H4 (cell line): ENCODE measurements around the gene NDUFA9. TPM values are rescaled to one million over a fixed set of nuclear protein-coding genes. Genes with fewer than 3 reads are reported as not detected.

Experiments
- DNase-seq: peaks from one replicate; pipeline ENCODE4 v3.0.0-alpha.2; 2015; ENCODE audit warnings: low spot score
- total RNA-seq: library from RNA; depleted of rRNA; stranded (reverse); fragments of >200 nt; shearing (Covaris generic); gene quantifications from 2 replicates; pipeline ENCODE4 v1.2.3, GENCODE V29; 2014; rRNA removed

NDUFA9 gene
- total RNA-seq: 169 and 181 TPM in 2 replicates

DNA sequence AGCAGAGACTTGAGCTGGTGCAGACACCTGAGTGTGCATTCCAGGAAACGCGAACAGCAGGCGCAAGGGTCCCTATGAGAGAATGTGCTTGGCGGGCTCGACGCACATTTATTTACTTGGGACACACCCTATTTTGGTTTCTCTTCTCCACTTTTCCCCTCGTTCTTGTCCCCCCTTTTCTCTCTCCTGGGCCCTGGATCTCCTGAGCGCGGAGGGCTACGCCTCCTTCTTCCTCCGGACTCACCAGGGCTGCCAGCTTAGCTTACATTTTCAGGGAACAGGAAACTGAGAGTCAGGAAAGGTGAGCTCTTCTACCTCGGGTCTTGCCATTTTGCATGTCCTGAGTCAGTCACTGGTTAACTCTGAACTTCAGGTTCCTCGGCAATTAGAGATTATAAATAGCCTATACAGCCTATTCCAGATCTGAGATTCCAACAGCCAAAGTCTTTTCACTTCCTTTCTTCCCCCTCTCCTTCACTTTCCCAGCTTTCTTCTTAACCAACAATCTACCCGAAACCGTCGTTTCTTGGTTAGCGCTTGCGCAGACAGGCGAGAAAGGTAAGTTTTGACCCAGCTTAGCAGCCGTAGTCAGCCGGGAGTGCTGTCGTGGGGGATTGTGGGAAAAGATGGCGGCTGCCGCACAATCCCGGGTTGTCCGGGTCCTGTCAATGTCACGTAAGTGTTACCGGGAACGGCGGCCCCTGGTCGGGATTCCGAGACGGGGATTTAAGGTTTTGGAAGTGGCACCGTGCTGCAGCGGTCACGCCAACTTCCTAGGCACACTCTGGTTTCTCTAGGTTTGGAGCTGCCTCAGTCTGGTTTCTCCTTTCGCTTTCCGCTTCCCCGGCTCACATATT is at the start of gene NDUFA9, which contains the start of gene AKAP3:
TSS of gene NDUFA9 (plus strand) at position 614 of the 857 bp plus-strand sequence. CDS start at position 627, 13 bp downstream.
TSS of gene AKAP3 (minus strand) at position 551 of the 857 bp plus-strand sequence. CDS start 10,855 bp downstream, outside the sequence.
- DNase-seq: peak; percentile 81

DNA sequence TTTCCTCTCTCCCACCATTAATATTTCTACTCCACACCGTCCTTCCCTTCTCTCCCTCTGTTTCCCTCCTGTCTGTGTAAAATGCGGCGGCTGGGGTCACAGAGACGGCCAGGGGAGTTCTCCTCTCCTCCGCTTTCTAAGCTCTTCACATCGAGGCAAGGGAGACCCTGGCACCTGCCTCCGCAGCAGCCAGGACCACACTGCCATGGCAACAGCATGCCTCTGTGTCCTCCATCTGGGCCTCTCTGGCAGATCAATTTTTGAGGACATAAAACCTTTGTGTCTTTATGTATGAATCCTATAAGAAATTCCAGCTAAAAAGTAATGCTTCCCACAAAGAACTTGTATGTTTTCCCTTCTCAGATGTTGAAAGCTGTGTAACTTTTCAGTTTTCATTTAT is 45.5 kb upstream of the NDUFA9 start:
- DNase-seq: no peak

DNA sequence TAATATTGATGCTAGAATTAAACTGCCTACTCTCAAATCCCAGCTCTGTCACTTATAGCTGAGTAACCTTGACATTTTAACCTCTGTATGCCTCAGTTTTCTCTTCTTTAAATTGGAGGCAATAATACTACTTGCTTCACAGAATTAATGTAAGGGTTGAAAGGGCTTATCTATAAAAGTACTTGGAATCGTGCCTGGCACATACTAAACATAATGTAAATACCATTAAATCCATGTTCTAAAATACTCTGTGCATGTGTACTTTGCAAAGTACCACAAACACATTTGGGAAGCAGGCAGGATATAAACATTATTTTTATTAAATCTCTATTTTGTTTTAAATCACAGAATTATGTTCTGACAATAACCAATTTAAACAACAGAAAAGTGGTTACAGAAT is 45.0 kb upstream of the NDUFA9 start:
- DNase-seq: no peak

DNA sequence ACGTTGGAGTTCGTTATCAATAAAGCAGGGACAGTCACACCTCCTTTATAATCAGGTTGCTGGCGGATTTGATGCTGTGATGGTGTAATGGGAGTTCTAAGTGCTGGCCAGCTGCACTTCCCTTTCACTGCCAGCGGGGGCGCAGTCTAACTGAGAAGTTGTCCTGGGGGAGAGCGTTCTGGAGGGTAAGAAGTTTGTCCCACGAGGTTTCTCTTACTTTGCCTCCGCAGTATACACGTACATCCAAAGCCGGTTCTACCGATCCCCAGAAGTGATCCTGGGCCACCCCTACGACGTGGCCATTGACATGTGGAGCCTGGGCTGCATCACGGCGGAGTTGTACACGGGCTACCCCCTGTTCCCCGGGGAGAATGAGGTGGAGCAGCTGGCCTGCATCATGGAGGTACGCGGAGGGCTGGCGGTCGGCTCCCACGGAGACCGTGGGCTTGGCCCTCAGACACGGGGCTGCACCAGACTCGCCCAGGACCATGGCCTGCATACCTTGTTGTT is 44.2 kb upstream of the NDUFA9 start:
- peak; percentile 88 for DNase-seq

DNA sequence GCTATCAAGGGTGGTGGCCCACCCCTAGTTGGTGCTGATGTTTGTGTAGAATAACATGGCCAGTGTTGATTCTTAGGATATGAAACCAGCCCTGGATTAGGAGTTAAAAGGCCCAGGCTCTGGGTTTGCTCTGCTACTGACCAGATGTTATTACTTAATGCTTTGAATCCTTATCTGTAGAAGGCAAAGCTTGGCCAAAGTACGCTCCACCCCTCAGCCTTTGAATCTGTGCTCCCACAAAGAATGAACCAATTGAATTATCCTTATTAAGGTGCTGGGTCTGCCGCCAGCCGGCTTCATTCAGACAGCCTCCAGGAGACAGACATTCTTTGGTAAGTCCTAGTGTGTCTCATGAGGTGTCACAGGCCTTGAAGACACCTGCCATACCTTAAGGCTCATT is 41.9 kb upstream of the NDUFA9 start:
- no peak for DNase-seq

DNA sequence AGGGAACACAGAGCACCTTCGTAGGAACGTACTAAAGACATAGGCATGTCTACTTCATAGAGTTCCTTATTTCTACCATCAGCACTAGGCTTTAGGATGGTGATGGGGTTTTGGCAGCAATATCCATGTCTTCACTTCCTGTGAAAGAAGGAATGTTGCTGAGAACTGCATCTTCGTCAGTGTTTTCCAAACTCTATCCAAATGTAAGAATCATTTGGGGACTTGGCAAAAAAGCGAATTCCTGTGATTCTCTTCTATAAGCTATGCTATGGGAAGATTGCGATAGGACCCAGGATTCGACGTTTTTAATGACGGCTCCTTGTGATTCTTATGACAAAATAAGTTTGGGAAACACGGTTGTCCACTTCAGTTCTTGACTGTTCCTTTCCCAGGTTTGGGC is 39.8 kb upstream of the NDUFA9 start:
- no peak for DNase-seq

DNA sequence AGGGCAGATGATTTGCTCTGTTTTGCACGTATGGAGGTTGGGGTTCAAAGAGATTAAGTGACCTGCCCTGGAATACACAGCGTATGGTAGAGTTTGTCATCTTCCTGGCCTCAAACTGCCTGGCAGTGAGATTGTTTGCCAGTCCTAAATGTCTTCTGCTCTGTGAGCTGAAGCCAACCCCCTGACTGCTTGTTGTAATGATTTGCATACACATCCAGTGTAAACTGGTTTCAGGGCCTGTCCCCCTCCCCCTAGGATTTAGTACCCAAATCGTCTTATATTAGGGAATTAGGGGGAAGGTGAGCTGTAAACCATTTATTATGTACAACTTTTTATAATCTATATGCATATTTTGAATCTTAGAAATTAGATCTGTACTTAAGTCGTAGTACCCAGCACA is 38.4 kb upstream of the NDUFA9 start:
- DNase-seq: no peak

DNA sequence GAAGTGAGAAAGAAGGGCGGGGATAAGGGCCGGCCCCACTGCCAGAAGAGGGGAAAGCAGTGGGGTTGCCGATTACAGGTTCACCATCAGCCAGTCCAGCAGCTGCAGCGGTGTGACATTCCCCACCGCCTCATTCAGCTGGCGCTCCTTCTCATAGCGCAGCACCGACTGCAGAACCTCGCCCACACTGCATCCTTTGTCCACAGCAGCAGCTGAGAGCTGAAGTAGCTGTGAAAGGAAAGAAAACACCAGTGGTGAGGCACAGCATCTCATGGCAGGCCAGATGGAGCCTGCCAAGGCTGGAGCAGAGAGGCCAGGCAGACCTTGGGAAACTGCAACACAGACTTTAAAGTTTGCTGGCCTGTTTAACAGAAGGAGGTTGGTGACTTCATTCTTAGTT is 33.2 kb upstream of the NDUFA9 start:
- DNase-seq: no peak

DNA sequence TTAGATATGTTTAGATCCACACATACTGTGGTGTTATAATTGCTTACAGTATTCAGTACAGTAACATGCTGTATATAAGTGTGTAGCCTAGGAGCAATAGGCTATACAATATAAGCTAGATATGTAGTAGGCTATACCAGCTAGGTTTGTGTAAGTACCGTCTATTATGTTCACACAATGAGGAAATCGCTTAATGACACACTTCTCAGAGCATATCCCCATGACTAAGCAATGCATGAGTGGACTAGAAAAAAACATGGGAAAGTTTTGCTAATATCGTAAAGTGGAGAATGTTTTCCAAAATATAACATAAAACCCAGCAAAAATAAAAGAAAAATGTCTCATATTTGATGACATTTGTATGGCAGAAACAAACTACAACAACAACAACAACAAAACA is 27.4 kb upstream of the NDUFA9 start:
- no peak for DNase-seq

DNA sequence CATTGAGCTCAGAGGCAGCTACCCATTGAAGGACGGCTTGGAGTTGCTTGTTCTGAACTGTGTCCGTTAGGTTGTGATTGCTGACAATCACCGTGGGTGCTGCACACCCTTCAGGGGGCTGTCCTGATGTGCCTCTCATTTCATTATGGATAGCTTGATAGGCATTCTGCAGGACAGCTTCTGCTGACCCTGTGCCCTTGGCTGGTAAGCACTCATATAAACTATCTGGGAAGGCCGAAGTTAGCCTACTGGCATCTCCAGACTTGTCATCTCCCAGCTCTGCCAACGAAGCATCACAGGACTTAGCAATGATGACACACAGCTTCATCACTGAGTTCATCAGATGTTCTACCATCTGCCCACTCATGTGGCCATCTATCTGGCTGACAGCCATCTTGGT is 22.4 kb upstream of the NDUFA9 start:
- no peak for DNase-seq

DNA sequence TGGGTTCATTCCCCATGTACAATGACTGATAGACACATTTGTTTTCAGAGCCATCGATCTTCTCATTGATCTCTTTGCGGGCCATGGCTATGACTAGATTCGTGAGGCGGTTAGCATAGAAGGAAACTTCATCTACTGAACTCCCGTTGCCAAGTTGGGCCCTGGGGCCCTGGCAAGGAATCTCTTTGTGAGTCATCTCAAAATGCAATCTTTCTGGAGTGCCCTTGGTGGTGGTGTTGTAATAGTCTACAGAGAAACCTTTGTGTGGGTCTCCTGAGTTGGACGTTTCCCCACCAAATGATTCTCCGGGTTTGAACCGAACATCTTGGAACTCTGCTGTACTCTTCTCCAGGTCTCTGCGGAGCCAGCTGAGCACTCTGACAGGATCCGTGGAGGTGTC is 20.5 kb upstream of the NDUFA9 start:
- DNase-seq: no peak

DNA sequence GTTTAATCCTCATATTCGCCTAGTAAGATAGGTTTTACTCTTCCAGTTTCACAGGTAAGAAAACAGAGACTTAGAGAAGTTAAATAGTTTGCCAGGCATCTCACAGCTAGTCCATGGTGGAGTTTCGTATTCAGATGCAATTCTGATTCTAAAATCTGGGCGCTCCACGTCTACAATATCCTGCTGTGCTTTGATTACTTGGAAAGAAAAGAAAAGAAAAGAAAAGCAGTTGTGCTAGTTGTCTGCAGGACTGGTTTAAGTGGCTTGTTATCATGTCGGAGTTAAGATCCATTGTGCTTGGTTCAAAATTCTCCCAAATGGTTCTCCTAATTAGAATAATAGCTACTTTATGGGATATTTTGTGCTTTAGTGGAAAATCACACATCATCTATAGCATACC is 18.7 kb upstream of the NDUFA9 start:
- no peak for DNase-seq

DNA sequence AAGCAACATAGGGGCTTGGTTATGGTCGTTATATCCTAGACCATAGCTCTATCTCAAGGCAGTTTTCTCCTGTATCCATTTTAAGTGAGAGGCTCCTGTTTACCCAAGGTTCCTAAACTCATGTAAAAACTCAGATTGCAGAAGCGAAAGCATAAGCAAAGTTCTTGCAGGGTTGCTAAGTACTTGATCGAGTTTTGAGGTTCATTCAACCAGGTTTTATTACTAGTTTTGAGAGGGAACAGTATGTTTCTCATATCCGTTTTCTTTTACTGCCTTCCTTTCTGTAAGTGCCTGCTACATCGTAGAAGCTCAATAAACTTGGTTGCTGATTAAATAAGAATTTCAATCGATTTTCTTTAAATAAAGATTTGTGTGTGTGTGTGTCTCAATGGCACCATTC is 5.2 kb upstream of the NDUFA9 start:
- DNase-seq: no peak

DNA sequence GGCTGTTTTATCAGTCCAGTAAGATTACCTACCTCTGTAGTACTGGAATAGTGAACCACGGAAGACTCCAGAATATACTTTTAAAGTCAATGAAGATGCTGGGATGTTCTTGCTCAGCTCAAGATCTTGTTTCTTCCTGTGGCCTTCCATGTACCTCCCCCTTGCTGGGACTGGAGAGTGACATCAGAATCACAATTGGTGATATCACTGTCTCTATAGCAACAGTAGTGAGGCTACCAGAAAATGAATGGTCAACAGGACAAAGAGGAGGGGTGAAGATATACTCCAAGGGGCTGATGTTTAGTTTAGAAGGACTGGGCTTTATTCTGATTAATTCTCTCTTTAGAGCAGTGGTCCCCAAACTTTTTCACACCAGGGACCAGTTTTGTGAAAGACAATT is 3.9 kb upstream of the NDUFA9 start:
- no peak for DNase-seq

DNA sequence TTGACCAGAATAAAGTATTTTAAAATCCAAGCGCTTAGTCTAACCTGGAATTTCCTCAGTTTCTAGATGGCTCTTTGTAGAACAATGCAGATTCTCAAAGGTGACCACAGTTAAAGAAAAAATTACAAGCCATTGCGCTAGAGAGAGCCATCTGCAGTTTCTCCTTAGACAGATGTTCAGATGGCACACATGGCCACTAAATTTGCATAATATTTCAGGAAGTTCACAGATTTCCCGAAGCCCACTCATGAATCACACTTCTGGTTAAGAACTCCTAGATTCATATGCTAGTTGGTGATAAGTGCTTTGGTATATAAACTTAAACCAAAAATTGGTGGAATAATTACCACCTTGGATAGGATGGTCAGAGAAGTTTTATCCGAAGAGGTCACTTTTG is 812 bp upstream of the NDUFA9 start:
- DNase-seq: no peak

DNA sequence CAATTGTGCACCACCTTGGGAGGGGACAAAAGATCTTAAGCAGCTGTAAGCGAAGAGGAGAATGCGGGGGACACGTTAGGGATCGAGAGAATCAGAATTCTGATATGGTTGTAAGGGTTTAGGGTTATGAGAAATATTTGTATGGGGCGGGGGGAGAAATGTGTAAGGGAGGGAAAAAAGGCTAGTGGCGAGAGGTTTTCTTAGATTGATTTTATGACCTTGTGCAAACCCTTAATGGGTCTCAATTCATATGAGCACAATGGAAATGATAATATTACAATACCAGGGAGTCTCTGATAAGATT is 396 bp downstream of the NDUFA9 start:
- no peak for DNase-seq

DNA sequence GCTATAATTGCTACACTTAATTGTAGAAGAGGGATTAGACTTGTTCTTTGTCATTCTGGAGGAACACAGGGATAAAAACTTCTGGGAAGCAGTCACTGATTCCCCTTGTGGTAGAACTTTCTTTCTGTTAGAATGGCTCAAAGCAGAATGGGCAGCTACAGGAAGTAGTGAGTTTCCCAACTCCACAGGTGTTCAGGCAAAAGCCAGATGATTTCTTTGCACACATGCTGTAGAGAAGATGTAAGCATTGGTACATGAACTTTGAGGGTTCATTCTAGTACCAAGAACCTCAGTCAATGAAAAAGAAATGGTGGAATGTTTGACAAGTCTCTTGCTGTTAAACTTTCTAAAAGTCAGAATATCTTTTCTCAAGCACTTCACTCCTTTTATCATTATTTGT is 4.3 kb downstream of the NDUFA9 start:
- no peak for DNase-seq

DNA sequence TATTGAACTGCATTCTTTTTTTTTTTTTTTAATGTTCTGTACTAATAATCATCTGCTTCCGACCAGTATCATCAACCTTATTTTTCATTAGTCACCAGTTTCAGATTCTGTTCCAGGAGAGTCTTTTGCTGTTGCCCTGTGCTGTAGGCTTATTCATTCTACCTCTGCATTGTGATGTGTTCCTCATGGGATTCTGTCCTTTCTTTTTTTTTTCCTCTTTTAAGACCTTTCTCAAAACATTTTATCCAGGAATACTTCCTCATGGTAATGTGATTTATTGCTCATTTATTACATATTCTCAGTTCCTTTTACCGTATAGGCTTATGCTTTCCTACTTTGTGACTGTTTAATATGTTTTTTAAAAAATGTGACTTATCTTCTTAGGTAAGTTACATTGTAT is 4.8 kb downstream of the NDUFA9 start:
- DNase-seq: no peak

DNA sequence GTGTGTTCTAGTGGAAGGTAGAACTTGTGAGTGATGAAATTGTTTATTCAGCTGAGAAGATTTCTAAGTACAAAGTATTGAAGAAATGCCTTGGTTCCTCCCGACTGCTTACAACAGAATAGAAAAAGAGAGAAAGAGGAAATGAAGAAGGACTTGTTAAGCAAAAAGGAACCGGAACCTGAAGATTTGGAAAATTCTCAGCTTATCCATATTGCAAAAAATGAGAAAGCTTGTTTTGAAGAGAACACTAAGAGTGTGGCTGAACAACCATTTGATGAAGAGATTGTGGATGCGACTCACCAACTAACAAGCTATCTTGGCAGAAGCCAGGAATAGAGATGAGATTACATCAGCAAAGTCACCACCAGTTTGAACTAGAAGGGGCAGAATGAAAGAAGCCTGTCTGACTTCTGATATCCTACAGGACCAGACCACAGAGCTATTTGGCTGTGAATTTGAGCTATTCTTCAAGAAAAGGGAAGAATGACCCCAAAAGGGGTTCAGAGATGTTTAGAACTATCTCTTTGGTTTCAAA is 15.1 kb downstream of the NDUFA9 start:
- DNase-seq: peak; percentile 21

DNA sequence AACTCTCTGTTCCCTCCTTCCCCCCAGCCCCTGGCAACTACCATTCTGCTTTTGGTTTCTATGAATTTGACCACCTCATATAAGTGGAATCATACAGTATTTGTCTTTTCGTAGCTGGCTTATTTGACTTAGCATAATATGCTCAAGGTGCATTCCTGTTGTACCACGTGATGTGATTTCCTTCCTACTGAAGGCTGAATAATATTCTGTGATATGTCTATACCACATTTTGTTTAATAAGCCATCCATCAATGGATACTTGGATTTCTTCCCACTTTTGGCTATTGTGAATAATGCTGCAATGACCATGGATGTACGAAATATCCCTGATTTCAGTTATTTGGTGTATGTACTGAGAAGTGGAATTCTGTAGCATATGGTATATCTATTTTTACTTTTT is 16.3 kb downstream of the NDUFA9 start:
- no peak for DNase-seq

DNA sequence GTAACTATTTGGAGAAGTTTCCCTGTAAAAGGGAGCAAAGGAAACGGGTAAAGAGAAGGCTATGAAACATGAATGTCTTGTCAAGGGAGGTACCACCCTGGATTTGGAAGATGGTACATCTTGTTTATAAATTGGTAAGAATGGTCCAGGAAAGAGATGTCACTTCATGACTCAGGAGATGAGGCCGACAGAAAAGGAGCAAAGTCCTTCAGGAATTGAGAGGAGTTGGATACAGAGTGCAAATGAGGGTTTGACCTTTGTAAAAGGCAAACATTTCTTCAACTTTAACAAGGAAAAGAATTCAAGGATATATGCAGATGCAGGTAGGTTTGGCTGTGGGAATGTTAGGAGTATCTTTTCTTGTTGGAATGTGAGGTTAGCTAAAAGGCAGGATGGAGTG is 30.8 kb downstream of the NDUFA9 start:
- DNase-seq: no peak

DNA sequence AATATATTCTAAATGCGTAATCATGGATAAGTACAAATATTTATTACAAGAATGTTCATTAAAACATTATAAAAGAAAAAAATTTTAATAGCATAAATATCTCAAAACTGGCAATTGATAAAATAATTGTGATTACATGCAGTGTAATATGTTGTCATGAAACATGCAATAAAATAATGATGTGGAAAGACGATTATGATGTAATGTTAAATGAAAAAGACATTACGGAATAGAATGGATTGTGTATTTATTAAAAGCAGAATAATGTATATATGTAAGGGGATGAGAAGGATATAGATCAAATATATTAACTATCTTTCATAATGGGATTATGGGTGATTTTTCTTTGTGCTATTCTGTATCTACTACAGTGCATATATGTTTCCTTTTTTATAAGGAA is 32.8 kb downstream of the NDUFA9 start:
- DNase-seq: no peak

DNA sequence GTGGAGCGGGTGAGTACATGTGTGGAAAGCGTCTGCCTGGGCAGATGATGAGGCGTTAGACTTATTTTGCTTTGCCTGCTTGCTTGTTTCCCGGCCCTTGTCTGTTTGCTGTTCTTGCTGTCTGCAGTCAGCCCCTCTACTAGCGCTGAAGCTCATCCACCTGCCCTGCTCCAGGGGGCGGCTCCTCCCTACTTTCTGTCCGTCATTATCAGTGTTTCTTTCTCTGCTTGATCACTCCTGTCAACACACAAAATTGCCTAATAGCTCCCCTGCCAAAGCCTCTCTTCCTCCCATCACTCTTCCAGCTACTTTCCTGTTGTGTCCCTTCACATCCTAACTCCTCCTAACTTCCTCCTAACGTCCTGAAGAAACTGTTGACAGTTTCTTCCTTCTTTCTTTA is 36.4 kb downstream of the NDUFA9 start:
- DNase-seq: no peak

DNA sequence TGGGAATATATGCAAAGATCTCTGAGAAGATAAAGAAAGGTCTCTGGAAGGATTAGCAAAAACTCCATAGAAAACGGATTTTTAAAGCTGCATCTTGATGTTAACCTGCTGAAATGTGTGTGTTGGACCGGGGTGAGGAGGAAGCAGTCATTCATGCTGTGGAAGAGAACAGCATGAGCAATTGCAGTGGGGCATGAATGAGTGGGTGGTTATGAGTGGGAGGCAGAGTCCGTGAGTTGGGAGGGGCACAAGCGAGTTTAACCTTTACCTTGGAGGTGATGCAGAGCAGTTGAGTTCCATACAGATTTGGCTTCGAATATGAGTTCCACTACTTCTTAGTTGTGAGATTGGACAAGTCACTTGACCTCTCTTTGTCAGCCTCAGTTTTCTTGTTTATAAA is 41.8 kb downstream of the NDUFA9 start:
- DNase-seq: no peak
